Fibroblast of lung (primary cell): ENCODE measurements around the gene PKDCC.

Experiments used
- CTCF ChIP-seq, 2 donors: IDR thresholded peaks in 1 of 2; conservative IDR thresholded peaks in 1 of 2; 1 replicate in 1 of 2; 2 replicates in 1 of 2; pipeline ENCODE4 v1.5.1; 2011 to 2012; ENCODE audit warnings: low read length in 2 of 2, control low read depth in 1 of 2, inconsistent platforms in 1 of 2, low read depth in 1 of 2, mild to moderate bottlenecking in 1 of 2
- EZH2 ChIP-seq: IDR thresholded peaks from 2 replicates; pipeline ENCODE4 v1.5.1; 2012; ENCODE audit warnings: low read length, control low read depth, mild to moderate bottlenecking; ENCODE audit errors: missing control alignments

- TF ChIP-seq EZH2, result no peak
- TF ChIP-seq CTCF (conservative IDR thresholded peaks at IDR 0.05 in 1 of 2, IDR thresholded peaks at IDR 0.05 in 1 of 2; ENCODE audit: low read depth in 1 of 2, low read length in 2 of 2), result no peak
Observed at GRCh38 chr2:42047488-42048298, at the start of gene PKDCC.
